ENCODE data around the gene KIF23.

DNA sequence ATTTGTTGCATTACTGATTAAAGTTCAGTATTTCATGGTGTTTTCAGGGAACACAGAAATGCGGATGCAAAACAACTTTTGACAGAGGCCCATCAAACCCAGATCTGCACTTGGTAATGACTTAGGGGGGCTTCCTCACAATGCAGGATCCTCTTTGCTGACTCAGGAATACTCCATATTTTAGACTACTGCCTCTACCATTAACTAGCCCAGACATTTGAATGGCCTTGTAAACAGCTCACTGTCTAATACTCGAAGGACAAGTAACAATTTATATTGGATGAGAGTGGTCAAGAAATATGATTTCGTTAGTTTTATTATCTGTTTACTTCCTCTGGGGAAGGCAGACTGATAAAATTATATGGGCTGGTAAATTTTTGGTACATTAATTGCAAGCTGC lies 9.0 kb upstream of the KIF23 start:
- TF ChIP-seq, protein P1, sequence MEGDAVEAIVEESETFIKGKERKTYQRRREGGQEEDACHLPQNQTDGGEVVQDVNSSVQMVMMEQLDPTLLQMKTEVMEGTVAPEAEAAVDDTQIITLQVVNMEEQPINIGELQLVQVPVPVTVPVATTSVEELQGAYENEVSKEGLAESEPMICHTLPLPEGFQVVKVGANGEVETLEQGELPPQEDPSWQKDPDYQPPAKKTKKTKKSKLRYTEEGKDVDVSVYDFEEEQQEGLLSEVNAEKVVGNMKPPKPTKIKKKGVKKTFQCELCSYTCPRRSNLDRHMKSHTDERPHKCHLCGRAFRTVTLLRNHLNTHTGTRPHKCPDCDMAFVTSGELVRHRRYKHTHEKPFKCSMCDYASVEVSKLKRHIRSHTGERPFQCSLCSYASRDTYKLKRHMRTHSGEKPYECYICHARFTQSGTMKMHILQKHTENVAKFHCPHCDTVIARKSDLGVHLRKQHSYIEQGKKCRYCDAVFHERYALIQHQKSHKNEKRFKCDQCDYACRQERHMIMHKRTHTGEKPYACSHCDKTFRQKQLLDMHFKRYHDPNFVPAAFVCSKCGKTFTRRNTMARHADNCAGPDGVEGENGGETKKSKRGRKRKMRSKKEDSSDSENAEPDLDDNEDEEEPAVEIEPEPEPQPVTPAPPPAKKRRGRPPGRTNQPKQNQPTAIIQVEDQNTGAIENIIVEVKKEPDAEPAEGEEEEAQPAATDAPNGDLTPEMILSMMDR (IDR thresholded peaks at IDR 0.05) = no peak
- no peak for TF ChIP-seq POLR2A (IDR thresholded peaks at IDR 0.05)

Measured in transverse colon (tissue), 3 donors.